GM12878 (cell line): ENCODE data around the gene RPL26. TPM values are rescaled to one million over a fixed set of nuclear protein-coding genes. Genes with fewer than 3 reads are reported as not detected.

Experiments
- ESRRA ChIP-seq: IDR thresholded peaks from 2 replicates; pipeline ENCODE4 v1.6.1; 2012; ENCODE audit warnings: mild to moderate bottlenecking, low read length, improper control_type of control experiment
- FOXM1 ChIP-seq: IDR thresholded peaks from 2 replicates; pipeline ENCODE4 v1.6.1; 2012; ENCODE audit warnings: low read depth, mild to moderate bottlenecking, inconsistent platforms, low read length, moderate library complexity
- GABPA ChIP-seq: IDR thresholded peaks from 2 replicates; pipeline ENCODE4 v1.6.1; 2014; ENCODE audit warnings: antibody characterized with exemption, low read depth, mild to moderate bottlenecking, inconsistent platforms
- IRF4 ChIP-seq: IDR thresholded peaks from 2 replicates; pipeline ENCODE4 v1.6.1; 2011; ENCODE audit warnings: low read depth, low read length
- JUND ChIP-seq: IDR thresholded peaks from 2 replicates; pipeline ENCODE4 v1.6.1; 2012; ENCODE audit warnings: low read depth, mild to moderate bottlenecking, low read length, improper control_type of control experiment, moderate library complexity
- MXI1 ChIP-seq: fragments of 150-350 bp; IDR thresholded peaks from 2 replicates; pipeline ENCODE4 v1.6.1; 2011; ENCODE audit warnings: low read depth, mild to moderate bottlenecking, inconsistent platforms, low read length, improper control_type of control experiment
- MYC ChIP-seq: IDR thresholded peaks from 2 replicates; pipeline ENCODE4 v1.6.1; 2011; ENCODE audit warnings: mild to moderate bottlenecking, low read length, moderate library complexity, inconsistent platforms; ENCODE audit not compliant: insufficient read depth, insufficient replicate concordance, insufficient read length, severe bottlenecking
- NKRF ChIP-seq: fragments of 450-650 bp; conservative IDR thresholded peaks from 2 replicates; pipeline ENCODE4 v1.6.1; 2017; ENCODE audit warnings: mild to moderate bottlenecking, moderate library complexity
- NR2C1 ChIP-seq: fragments of 450-650 bp; IDR thresholded peaks from 2 replicates; pipeline ENCODE4 v1.6.1; 2017; ENCODE audit warnings: antibody characterized with exemption, mild to moderate bottlenecking, moderate library complexity
- POU2F2 ChIP-seq: IDR thresholded peaks from 3 replicates; pipeline ENCODE4 v1.6.1; 2011; ENCODE audit warnings: low read depth, mild to moderate bottlenecking, low read length, borderline replicate concordance
- RUNX3 ChIP-seq: IDR thresholded peaks from 2 replicates; pipeline ENCODE4 v1.6.1; 2012; ENCODE audit warnings: low read length, inconsistent platforms
- ZBED1 ChIP-seq: IDR thresholded peaks from 2 replicates; pipeline ENCODE4 v1.6.1; 2016; ENCODE audit warnings: borderline replicate concordance
- ZNF207 ChIP-seq: fragments of 450-650 bp; IDR thresholded peaks from 2 replicates; pipeline ENCODE4 v1.6.1; 2014; ENCODE audit warnings: antibody characterized with exemption, mild to moderate bottlenecking, borderline replicate concordance
- ZNF24 ChIP-seq: fragments of 450-650 bp; IDR thresholded peaks from 2 replicates; pipeline ENCODE4 v1.6.1; 2017; ENCODE audit warnings: antibody characterized with exemption, mild to moderate bottlenecking
- ZNF622 ChIP-seq: fragments of 450-650 bp; IDR thresholded peaks from 2 replicates; pipeline ENCODE4 v1.6.1; 2017; ENCODE audit warnings: mild to moderate bottlenecking, inconsistent platforms
- ZNF687 ChIP-seq: fragments of 450-650 bp; IDR thresholded peaks from 2 replicates; pipeline ENCODE4 v1.6.1; 2017; ENCODE audit warnings: mild to moderate bottlenecking, moderate library complexity
- polyA plus RNA-seq, 11 experiments: library from polyadenylated mRNA; depleted of rRNA in 4 of 11; unstranded in 6 of 11; stranded (reverse) in 5 of 11; fragments of >200 nt; fragmentation: Nextera tagmentation in 4 of 11; fragmentation: Illumina TruSeq in 1 of 11; extraction: Ambion mirVana in 4 of 11; extraction: Trizol in 1 of 11; gene quantifications; 1 replicate in 1 of 11; 2 replicates in 10 of 11; pipeline versions ENCODE4 v1.2.1 to v1.2.3, GENCODE V29; 2011 to 2016; ENCODE audit warnings: inconsistent platforms in 2 of 11, missing spikeins in 2 of 11, low read depth in 1 of 11
- total RNA-seq, 4 experiments: library from RNA; depleted of rRNA in 3 of 4; stranded (reverse); fragments of >200 nt in 3 of 4; fragmentation: Illumina TruSeq in 1 of 4; extraction: Trizol in 1 of 4; gene quantifications; 2 replicates each; pipeline versions ENCODE4 v1.2.1 to v1.2.3, GENCODE V29; 2013 to 2021
- TF ChIP-seq, protein P1 (sequence below): fragments of 450-650 bp; formaldehyde crosslinking; IDR thresholded peaks from 2 replicates; pipeline ENCODE4 v1.4.0; 2022; ENCODE audit warnings: mild to moderate bottlenecking, moderate library complexity
- TF ChIP-seq, protein P2 (sequence below): IDR thresholded peaks from 2 replicates; pipeline ENCODE4 v1.6.1; 2011; ENCODE audit warnings: mild to moderate bottlenecking, low read depth, low read length, moderate library complexity; ENCODE audit not compliant: insufficient replicate concordance

The RPL26 gene
- total and polyA plus RNA-seq, 10 of the 15 experiments (the other 5 are each of a cell fraction or from before 2014, with no cell fraction given), result 1,451 to 9,244 (median 4,326) TPM

- TF ChIP-seq ZBED1 (peak; percentile 69; the same call in 1 of the 2 replicates), NR2C1 (no peak), ZNF24 (no peak), ZNF622 (no peak), GABPA (no peak), ZNF687 (peak; percentile 13; the same call in 1 of the 2 replicates), MXI1 (no peak), JUND (no peak), FOXM1 (peak; percentile 50; the same call in 1 of the 2 replicates), NKRF (peak; percentile 70), RUNX3 (no peak), ZNF207 (no peak), MYC (no peak), IRF4 (no peak), ESRRA (no peak; the same call in 1 of the 2 replicates), POU2F2 (no peak)
- TF ChIP-seq, protein P1, sequence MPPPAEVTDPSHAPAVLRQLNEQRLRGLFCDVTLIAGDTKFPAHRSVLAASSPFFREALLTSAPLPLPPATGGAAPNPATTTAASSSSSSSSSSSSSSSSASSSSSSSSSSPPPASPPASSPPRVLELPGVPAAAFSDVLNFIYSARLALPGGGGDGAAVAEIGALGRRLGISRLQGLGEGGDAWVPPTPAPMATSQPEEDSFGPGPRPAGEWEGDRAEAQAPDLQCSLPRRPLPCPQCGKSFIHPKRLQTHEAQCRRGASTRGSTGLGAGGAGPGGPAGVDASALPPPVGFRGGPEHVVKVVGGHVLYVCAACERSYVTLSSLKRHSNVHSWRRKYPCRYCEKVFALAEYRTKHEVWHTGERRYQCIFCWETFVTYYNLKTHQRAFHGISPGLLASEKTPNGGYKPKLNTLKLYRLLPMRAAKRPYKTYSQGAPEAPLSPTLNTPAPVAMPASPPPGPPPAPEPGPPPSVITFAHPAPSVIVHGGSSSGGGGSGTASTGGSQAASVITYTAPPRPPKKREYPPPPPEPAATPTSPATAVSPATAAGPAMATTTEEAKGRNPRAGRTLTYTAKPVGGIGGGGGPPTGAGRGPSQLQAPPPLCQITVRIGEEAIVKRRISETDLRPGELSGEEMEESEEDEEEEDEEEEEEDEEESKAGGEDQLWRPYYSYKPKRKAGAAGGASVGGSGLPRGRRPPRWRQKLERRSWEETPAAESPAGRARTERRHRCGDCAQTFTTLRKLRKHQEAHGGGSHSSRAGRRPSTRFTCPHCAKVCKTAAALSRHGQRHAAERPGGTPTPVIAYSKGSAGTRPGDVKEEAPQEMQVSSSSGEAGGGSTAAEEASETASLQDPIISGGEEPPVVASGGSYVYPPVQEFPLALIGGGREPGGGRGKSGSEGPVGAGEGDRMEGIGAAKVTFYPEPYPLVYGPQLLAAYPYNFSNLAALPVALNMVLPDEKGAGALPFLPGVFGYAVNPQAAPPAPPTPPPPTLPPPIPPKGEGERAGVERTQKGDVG (CRISPR knock-in tag), result no peak
- TF ChIP-seq, protein P2, sequence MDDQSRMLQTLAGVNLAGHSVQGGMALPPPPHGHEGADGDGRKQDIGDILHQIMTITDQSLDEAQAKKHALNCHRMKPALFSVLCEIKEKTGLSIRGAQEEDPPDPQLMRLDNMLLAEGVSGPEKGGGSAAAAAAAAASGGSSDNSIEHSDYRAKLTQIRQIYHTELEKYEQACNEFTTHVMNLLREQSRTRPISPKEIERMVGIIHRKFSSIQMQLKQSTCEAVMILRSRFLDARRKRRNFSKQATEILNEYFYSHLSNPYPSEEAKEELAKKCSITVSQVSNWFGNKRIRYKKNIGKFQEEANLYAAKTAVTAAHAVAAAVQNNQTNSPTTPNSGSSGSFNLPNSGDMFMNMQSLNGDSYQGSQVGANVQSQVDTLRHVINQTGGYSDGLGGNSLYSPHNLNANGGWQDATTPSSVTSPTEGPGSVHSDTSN, result no peak
Measured at GRCh38 chr17:8382880-8383142, 182 bp downstream of the RPL26 start (continued).
